Measurements from ENCODE around the gene BCKDK. TPM values are rescaled to one million over a fixed set of nuclear protein-coding genes. Genes with fewer than 3 reads are reported as not detected.

Gene BCKDK
- total RNA-seq, 1 experiment from 2014 or later, result 60.4 TPM

GRCh38 chr16:31131841-31132271 lies 23.7 kb downstream of the BCKDK start:
- H3K27me3 ChIP-seq (ENCODE audit: control insufficient read depth, insufficient read depth, low read length), result no peaks in the 10 kb centered on the region
- TF ChIP-seq, protein P1, sequence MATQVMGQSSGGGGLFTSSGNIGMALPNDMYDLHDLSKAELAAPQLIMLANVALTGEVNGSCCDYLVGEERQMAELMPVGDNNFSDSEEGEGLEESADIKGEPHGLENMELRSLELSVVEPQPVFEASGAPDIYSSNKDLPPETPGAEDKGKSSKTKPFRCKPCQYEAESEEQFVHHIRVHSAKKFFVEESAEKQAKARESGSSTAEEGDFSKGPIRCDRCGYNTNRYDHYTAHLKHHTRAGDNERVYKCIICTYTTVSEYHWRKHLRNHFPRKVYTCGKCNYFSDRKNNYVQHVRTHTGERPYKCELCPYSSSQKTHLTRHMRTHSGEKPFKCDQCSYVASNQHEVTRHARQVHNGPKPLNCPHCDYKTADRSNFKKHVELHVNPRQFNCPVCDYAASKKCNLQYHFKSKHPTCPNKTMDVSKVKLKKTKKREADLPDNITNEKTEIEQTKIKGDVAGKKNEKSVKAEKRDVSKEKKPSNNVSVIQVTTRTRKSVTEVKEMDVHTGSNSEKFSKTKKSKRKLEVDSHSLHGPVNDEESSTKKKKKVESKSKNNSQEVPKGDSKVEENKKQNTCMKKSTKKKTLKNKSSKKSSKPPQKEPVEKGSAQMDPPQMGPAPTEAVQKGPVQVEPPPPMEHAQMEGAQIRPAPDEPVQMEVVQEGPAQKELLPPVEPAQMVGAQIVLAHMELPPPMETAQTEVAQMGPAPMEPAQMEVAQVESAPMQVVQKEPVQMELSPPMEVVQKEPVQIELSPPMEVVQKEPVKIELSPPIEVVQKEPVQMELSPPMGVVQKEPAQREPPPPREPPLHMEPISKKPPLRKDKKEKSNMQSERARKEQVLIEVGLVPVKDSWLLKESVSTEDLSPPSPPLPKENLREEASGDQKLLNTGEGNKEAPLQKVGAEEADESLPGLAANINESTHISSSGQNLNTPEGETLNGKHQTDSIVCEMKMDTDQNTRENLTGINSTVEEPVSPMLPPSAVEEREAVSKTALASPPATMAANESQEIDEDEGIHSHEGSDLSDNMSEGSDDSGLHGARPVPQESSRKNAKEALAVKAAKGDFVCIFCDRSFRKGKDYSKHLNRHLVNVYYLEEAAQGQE (IDR thresholded peaks at IDR 0.05; ENCODE audit: insufficient read depth in 1 of 2, low read depth in 2 of 2, low read length in 1 of 2), result no peak
- TF ChIP-seq POLR2AphosphoS5 (IDR thresholded peaks at IDR 0.05; ENCODE audit: low read depth, low read length), result no peak
- no peak for TF ChIP-seq TCF7L2 (IDR thresholded peaks at IDR 0.05; ENCODE audit: low read depth, low read length)
- TF ChIP-seq SIN3A (IDR thresholded peaks at IDR 0.05; ENCODE audit: borderline replicate concordance, insufficient read depth, low read depth, low read length), result no peak
- TF ChIP-seq CTCF (IDR thresholded peaks at IDR 0.05), result no peak
- no peaks in the 10 kb centered on the region for H3K9me3 ChIP-seq (ENCODE audit: control insufficient read depth, insufficient read depth, low read depth, low read length)
- no peak overlapping the region for H3K27ac ChIP-seq (ENCODE audit: low read length)
- no peaks in the 10 kb centered on the region for H3K36me3 ChIP-seq (ENCODE audit: control insufficient read depth, insufficient read depth, low read length)
- intact Hi-C loops (cut with micrococcal nuclease; ENCODE audit: unreplicated experiment) (no loop called here), in situ Hi-C loops (cut with HindIII; ENCODE audit: low pct_unique_long_range_greater_than_20kb, low sequenced_read_pairs) (no loop called here)
- DNase-seq (ENCODE audit: low read depth, low spot score) (no peak), ATAC-seq (no peak)
- ChIA-PET CTCF (interaction anchor here (1.5 kb wide), 1 partner anchor 10 kb away, joined by 3 read pairs; no protein-coding TSS in a partner anchor), POLR2A (no interaction called here)
- BruUV-seq (replicated peaks), result no TSS peak
- no peaks in the 10 kb centered on the region for H3K4me1 ChIP-seq (ENCODE audit: control insufficient read depth, insufficient read depth, low read length)
- H3K4me3 ChIP-seq (ENCODE audit: low read depth in 2 of 2, low read length in 2 of 2), result no peak overlapping the region

DNA sequence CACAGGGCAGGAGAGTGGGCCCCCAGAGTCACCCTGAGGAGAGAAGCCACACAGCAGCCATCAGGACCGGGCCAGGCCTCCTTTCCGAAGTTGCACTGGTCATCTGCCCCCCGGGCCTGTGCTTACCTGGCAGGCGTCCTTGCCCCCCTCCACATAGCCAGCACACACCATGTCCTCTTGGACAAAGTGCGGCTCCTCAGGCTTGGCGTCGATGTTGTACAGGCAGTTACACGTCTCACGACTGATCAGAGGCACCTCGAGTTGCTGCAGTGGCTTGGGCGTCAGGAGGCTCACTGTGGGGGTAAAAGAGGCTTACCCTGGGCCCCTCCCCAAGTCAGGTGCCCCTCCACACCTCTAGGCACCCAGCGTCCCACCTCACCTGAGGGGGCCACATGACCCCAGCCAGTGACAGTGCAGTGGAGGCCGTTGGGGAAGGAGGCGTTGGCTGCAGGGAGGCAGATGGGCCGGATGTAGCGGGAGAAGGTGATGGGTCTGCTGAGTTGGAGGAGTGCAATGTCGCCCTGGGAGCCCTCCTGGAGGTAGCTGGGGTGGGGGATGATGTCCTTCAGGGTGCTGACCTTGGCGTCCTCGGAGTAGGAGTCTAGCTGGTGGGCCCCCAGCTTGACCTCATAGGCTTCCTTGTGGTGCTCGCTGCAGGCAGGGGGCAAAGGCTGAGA lies 24.3 kb downstream of the BCKDK start:
- in situ Hi-C loops (cut with HindIII; ENCODE audit: low pct_unique_long_range_greater_than_20kb, low sequenced_read_pairs) (no loop called here), intact Hi-C loops (cut with micrococcal nuclease; ENCODE audit: unreplicated experiment) (no loop called here)
- no TSS peak for BruUV-seq (replicated peaks)
- ATAC-seq (no peak), DNase-seq (ENCODE audit: low read depth, low spot score) (no peak)
- no peak overlapping the region for H3K4me3 ChIP-seq (ENCODE audit: low read depth in 2 of 2, low read length in 2 of 2)
- ChIA-PET POLR2A (no interaction called here), CTCF (interaction anchor here (1.2 to 1.5 kb wide), 2 partner anchors 10 kb away, joined by 3 to 5 read pairs; no protein-coding TSS in a partner anchor)
- no peaks in the 10 kb centered on the region for H3K27me3 ChIP-seq (ENCODE audit: control insufficient read depth, insufficient read depth, low read length)
- H3K36me3 ChIP-seq (ENCODE audit: control insufficient read depth, insufficient read depth, low read length), result no peaks in the 10 kb centered on the region
- no peak overlapping the region for H3K27ac ChIP-seq (ENCODE audit: low read length)
- no peaks in the 10 kb centered on the region for H3K4me1 ChIP-seq (ENCODE audit: control insufficient read depth, insufficient read depth, low read length)
- no peaks in the 10 kb centered on the region for H3K9me3 ChIP-seq (ENCODE audit: control insufficient read depth, insufficient read depth, low read depth, low read length)
- no peak for TF ChIP-seq SIN3A (IDR thresholded peaks at IDR 0.05; ENCODE audit: borderline replicate concordance, insufficient read depth, low read depth, low read length)
- TF ChIP-seq, protein P1 (IDR thresholded peaks at IDR 0.05; ENCODE audit: insufficient read depth in 1 of 2, low read depth in 2 of 2, low read length in 1 of 2), result no peak
- TF ChIP-seq POLR2AphosphoS5 (IDR thresholded peaks at IDR 0.05; ENCODE audit: low read depth, low read length), result no peak
- no peak for TF ChIP-seq TCF7L2 (IDR thresholded peaks at IDR 0.05; ENCODE audit: low read depth, low read length)
- TF ChIP-seq CTCF (IDR thresholded peaks at IDR 0.05), result no peak
